HG02884 (cell line): ENCODE measurements around the gene FAM83G.

Experiments used
- ATAC-seq: cut with Tn5 transposase; IDR thresholded peaks from one replicate; pipeline ENCODE4 v1.9.1; 2021; ENCODE audit warnings: mild to moderate bottlenecking, moderate library complexity; ENCODE audit not compliant: unreplicated experiment

Gene FAM83G

GRCh38 chr17:18993905-18994526, 10.5 kb downstream of the FAM83G start:
- ATAC-seq = no peak

- ATAC-seq = no peak
Measured at GRCh38 chr17:18992454-18993130, 12.0 kb downstream of the FAM83G start.

GRCh38 chr17:18991531-18992315, 12.8 kb downstream of the FAM83G start:
- no peak for ATAC-seq

GRCh38 chr17:18990331-18990730, 14.2 kb downstream of the FAM83G start:
- ATAC-seq = no peak

GRCh38 chr17:18988546-18989173, 15.9 kb downstream of the FAM83G start:
- no peak for ATAC-seq

GRCh38 chr17:18987862-18988545, 16.6 kb downstream of the FAM83G start:
- ATAC-seq = no peak

GRCh38 chr17:18987230-18987610, 17.3 kb downstream of the FAM83G start:
- ATAC-seq = no peak

GRCh38 chr17:18986541-18987229, 17.9 kb downstream of the FAM83G start:
- ATAC-seq = no peak

- no peak for ATAC-seq
Measured at GRCh38 chr17:18985475-18985874, 19.1 kb downstream of the FAM83G start.

- ATAC-seq = no peak
Measured at GRCh38 chr17:18984273-18985114, 20.1 kb downstream of the FAM83G start.

GRCh38 chr17:18981642-18982424, 22.7 kb downstream of the FAM83G start:
- no peak for ATAC-seq

GRCh38 chr17:18981335-18981641, 23.3 kb downstream of the FAM83G start:
- ATAC-seq = no peak

GRCh38 chr17:18980682-18981334, 23.8 kb downstream of the FAM83G start:
- ATAC-seq = no peak

GRCh38 chr17:18978655-18979054, 25.9 kb downstream of the FAM83G start:
- ATAC-seq = no peak

- ATAC-seq = no peak
Measured at GRCh38 chr17:18978050-18978449, 26.5 kb downstream of the FAM83G start.

GRCh38 chr17:18977646-18978045, 26.9 kb downstream of the FAM83G start:
- ATAC-seq = no peak

GRCh38 chr17:18977021-18977420, 27.5 kb downstream of the FAM83G start:
- ATAC-seq = no peak

GRCh38 chr17:18976201-18976600, 28.4 kb downstream of the FAM83G start:
- no peak for ATAC-seq
